Endothelial cell of umbilical vein (primary cell): ENCODE measurements around the gene DERA. TPM values are rescaled to one million over a fixed set of nuclear protein-coding genes. Genes with fewer than 3 reads are reported as not detected.

Experiments used
- BruUV-seq: library from RNA; stranded (reverse); fragments of 400-500 nt; replicated peaks from 2 replicates; lab custom pipeline; 2021; lab: Mats Ljungman, UMichigan
- CTCF ChIA-PET: fragments of 300-600, 350-600 bp; sonication (Branson Sonifier 250); formaldehyde crosslinking; loops from one replicate; lab custom pipeline; 2021; ENCODE audit warnings: antibody characterized with exemption, inconsistent platforms; lab: Charles Lee
- POLR2A ChIA-PET: fragments of 300-600, 350-600 bp; sonication (Branson Sonifier 250); formaldehyde crosslinking; loops from one replicate; lab custom pipeline; 2021; ENCODE audit warnings: antibody characterized with exemption, inconsistent platforms; lab: Charles Lee
- DNase-seq: peaks from one replicate; pipeline ENCODE4 v3.0.0-alpha.2; 2011; ENCODE audit warnings: low read depth, low spot score
- FAIRE-seq: peaks from 2 replicates; lab custom pipeline; 2011; peaks lifted over from hg19 to GRCh38; lab: Jason Lieb, UNC
- H2AFZ ChIP-seq: 2 replicates; pipeline ENCODE4 v1.6.0; 2012; ENCODE audit warnings: low read depth, low read length, control low read depth, inconsistent platforms
- H3K27ac ChIP-seq: 2 replicates; pipeline ENCODE4 v1.5.1; 2011; ENCODE audit warnings: low read depth, mild to moderate bottlenecking, control low read depth, low read length, moderate library complexity; ENCODE audit not compliant: insufficient read depth
- H3K27me3 ChIP-seq, 2 experiments: 2 replicates each; pipeline versions ENCODE4 v1.6.0 to v1.6.1; 2011; ENCODE audit warnings: low read length in 2 of 2, mixed read lengths in 1 of 2; ENCODE audit not compliant: control insufficient read depth in 2 of 2, insufficient read depth in 2 of 2
- H3K36me3 ChIP-seq, 2 experiments: 2 replicates in 1 of 2; 3 replicates in 1 of 2; pipeline ENCODE4 v1.5.1; 2011; ENCODE audit warnings: low read length in 2 of 2, mild to moderate bottlenecking in 1 of 2, moderate library complexity in 1 of 2; ENCODE audit not compliant: control insufficient read depth in 2 of 2, insufficient read depth in 2 of 2; ENCODE audit errors: extremely low read depth in 1 of 2
- H3K4me1 ChIP-seq: 3 replicates; pipeline ENCODE4 v1.5.1; 2011; ENCODE audit warnings: mild to moderate bottlenecking, low read length; ENCODE audit not compliant: control insufficient read depth, insufficient read depth; ENCODE audit errors: extremely low read depth
- H3K4me2 ChIP-seq: 2 replicates; pipeline ENCODE4 v1.6.1; 2011; ENCODE audit warnings: low read length, control low read depth, mixed read lengths; ENCODE audit not compliant: insufficient read depth
- H3K4me3 ChIP-seq, 3 experiments: fragments of 200-600 bp in 1 of 3; sonication (generic), shearing (Covaris generic) in 1 of 3; replicated peaks in 1 of 3; 2 replicates each; pipeline ENCODE4 v1.5.1; 2011 to 2016; ENCODE audit warnings: control low read depth in 3 of 3, low read length in 3 of 3, mild to moderate bottlenecking in 2 of 3, inconsistent platforms in 1 of 3, low read depth in 1 of 3, moderate library complexity in 1 of 3; ENCODE audit not compliant: insufficient read depth in 1 of 3
- H3K79me2 ChIP-seq: 2 replicates; pipeline ENCODE4 v1.6.0; 2012; ENCODE audit warnings: low read length, inconsistent platforms; ENCODE audit not compliant: control insufficient read depth, insufficient read depth
- H3K9ac ChIP-seq: replicated peaks from 2 replicates; pipeline ENCODE3; 2011; ENCODE audit warnings: low read length, control low read depth; ENCODE audit not compliant: insufficient read depth; ENCODE audit errors: extremely low read depth
- H3K9me1 ChIP-seq: replicated peaks from 3 replicates; pipeline ENCODE4 v1.6.0; 2011; ENCODE audit warnings: mild to moderate bottlenecking, low read length; ENCODE audit not compliant: control insufficient read depth, insufficient read depth; ENCODE audit errors: extremely low read depth
- H3K9me3 ChIP-seq: replicated peaks from 2 replicates; pipeline ENCODE4 v1.5.1; 2012; ENCODE audit warnings: low read length, inconsistent platforms; ENCODE audit not compliant: control insufficient read depth, insufficient read depth
- H4K20me1 ChIP-seq: replicated peaks from 2 replicates; pipeline ENCODE3; 2011; ENCODE audit warnings: mild to moderate bottlenecking, low read length; ENCODE audit not compliant: control insufficient read depth, insufficient read depth; ENCODE audit errors: extremely low read depth
- CTCF ChIP-seq, 2 donors: IDR thresholded peaks; 1 replicate in 1 of 2; 2 replicates in 1 of 2; pipeline ENCODE4 v1.5.1; 2011; ENCODE audit warnings: low read length in 2 of 2, mild to moderate bottlenecking in 2 of 2, moderate library complexity in 2 of 2, control low read depth in 1 of 2, inconsistent platforms in 1 of 2, low read depth in 1 of 2; ENCODE audit not compliant: insufficient read depth in 1 of 2; ENCODE audit errors: extremely low read depth in 1 of 2
- EZH2 ChIP-seq: IDR thresholded peaks from 2 replicates; pipeline ENCODE4 v1.6.1; 2012; ENCODE audit warnings: borderline replicate concordance, low read depth, mild to moderate bottlenecking, moderate library complexity, low read length, inconsistent platforms; ENCODE audit not compliant: severe bottlenecking
- FOS ChIP-seq: IDR thresholded peaks from 2 replicates; pipeline ENCODE4 v1.6.1; 2011; ENCODE audit warnings: mild to moderate bottlenecking, low read length, moderate library complexity, borderline replicate concordance; ENCODE audit not compliant: insufficient read depth
- GATA2 ChIP-seq: IDR thresholded peaks from 2 replicates; pipeline ENCODE4 v1.7.0; 2011; ENCODE audit warnings: low read depth, mild to moderate bottlenecking, moderate library complexity, mixed read lengths, low read length; ENCODE audit not compliant: insufficient read length, insufficient read depth
- JUN ChIP-seq: IDR thresholded peaks from 2 replicates; pipeline ENCODE4 v1.6.1; 2011; ENCODE audit warnings: borderline replicate concordance, low read depth; ENCODE audit not compliant: insufficient read length, insufficient read depth
- MAX ChIP-seq: IDR thresholded peaks from 2 replicates; pipeline ENCODE4 v1.6.1; 2011; ENCODE audit not compliant: insufficient read depth, insufficient read length
- MYC ChIP-seq: IDR thresholded peaks from one replicate; pipeline ENCODE4 v1.6.1; 2011; ENCODE audit warnings: mild to moderate bottlenecking, low read depth, low read length
- POLR2A ChIP-seq: IDR thresholded peaks from 2 replicates; pipeline ENCODE4 v1.6.1; 2012; ENCODE audit warnings: low read depth, mild to moderate bottlenecking, control low read depth, low read length
- POLR2AphosphoS5 ChIP-seq: IDR thresholded peaks from 2 replicates; pipeline ENCODE4 v1.6.1; 2012; ENCODE audit warnings: low read depth, mild to moderate bottlenecking, control low read depth, low read length, moderate library complexity; ENCODE audit not compliant: insufficient read depth
- dilution Hi-C: fragments of 300-500 bp; cut with MboI; formaldehyde crosslinking; loops from one replicate; pipeline ENCODE4 v1.15.0; 2019; ENCODE audit warnings: low sequenced_read_pairs; ENCODE audit not compliant: extremely low pct_ligation_motif_present
- intact Hi-C: fragments of 100-400 bp; cut with micrococcal nuclease; formaldehyde crosslinking; loops from one replicate; pipeline ENCODE4 v1.10.0; 2022
- polyA plus RNA-seq, 4 experiments: library from polyadenylated mRNA; depleted of rRNA in 3 of 4; stranded (reverse) in 3 of 4; unstranded in 1 of 4; fragments of >200 nt; gene quantifications; 2 replicates each; pipeline versions ENCODE4 v1.2.1 to v1.2.3, GENCODE V29; 2011 to 2012; ENCODE audit warnings: missing spikeins in 1 of 4
- total RNA-seq: library from RNA; stranded (reverse); gene quantifications from 2 replicates; pipeline ENCODE4 v1.2.3, GENCODE V29; 2021

The DERA gene
- total and polyA plus RNA-seq, 2 donors (not counting 3 experiments of a cell fraction or from before 2014, with no cell fraction given): 19.8 to 41.5 TPM

- H3K4me3 ChIP-seq: peak overlapping the region; percentile 59 to 100 (median 94)
- no peaks in the 10 kb centered on the region for H3K27me3 ChIP-seq
- peaks cover 1 to 7% of the 10 kb centered on the region in 2 experiments for H3K36me3 ChIP-seq
- peaks cover 24% of the 10 kb centered on the region for H3K4me1 ChIP-seq
- CTCF ChIA-PET: interaction anchor here (0.6 to 4.6 kb wide), 4 partner anchors 11 to 299 kb away, joined by 3 to 32 read pairs (median 4); no protein-coding TSS in a partner anchor
- TF ChIP-seq POLR2A (no peak), CTCF (IDR thresholded peaks at IDR 0.05; ENCODE audit: extremely low read depth in 1 of 2, insufficient read depth in 1 of 2, low read depth in 1 of 2, low read length in 2 of 2) (no peak), MAX (no peak), MYC (no peak), GATA2 (no peak), POLR2AphosphoS5 (no peak), FOS (no peak), EZH2 (no peak), JUN (no peak)
- peaks cover 11% of the 10 kb centered on the region for H4K20me1 ChIP-seq
- no TSS peak for BruUV-seq
- H3K4me2 ChIP-seq: peak overlapping the region; percentile 100
- no peaks in the 10 kb centered on the region for H3K9me1 ChIP-seq
- H3K9me3 ChIP-seq: no peaks in the 10 kb centered on the region
- peaks cover 63% of the 10 kb centered on the region for H3K79me2 ChIP-seq
- no peak overlapping the region for H2AFZ ChIP-seq
- intact Hi-C loops (loop anchor here (2.0 to 10.0 kb wide), 4 partner anchors 181 to 1111 kb away; partner anchors contain the start of gene MGST1), dilution Hi-C loops (no loop called here)
- peak overlapping the region; percentile 99 for H3K9ac ChIP-seq
- FAIRE-seq: peak; percentile 4
- POLR2A ChIA-PET: no interaction called here
- peak; percentile 33 for DNase-seq
- H3K27ac ChIP-seq: peak overlapping the region; percentile 97
These were observed 27.6 kb upstream of the DERA start for GRCh38 chr12:15883536-15883935.
